Measurements from ENCODE around the gene BABAM2.
"Not testable (repeated sequence)": the region's sequence is repeated elsewhere in the genome, so short reads cannot be mapped to it uniquely, and the experiment has no call there.

Gene BABAM2

DNA sequence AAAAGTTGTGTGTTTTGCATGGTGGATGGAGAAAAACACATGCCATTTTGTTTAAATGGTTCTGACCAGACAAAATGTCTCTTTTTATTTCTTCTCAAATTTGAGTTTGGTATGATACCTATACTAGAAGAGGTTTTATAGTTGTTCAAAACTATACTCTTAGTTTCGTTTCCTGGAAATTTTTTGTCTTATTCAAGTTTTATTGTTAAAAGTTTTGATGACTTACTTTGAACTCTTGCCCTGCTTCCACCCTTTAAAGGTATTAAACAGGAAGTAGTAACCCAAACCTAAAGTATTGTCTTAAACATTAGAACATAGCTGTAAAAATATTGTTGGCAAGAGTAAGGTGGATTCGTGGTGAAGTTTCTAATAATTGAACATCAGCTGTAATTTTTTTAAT, 98.2 kb downstream of the BABAM2 start:
- no peak for DNase-seq

- no peak for DNase-seq
Measured at GRCh38 chr2:27989149-27989548, 98.6 kb downstream of the BABAM2 start.

GRCh38 chr2:27990030-27990590, 99.6 kb downstream of the BABAM2 start:
- DNase-seq = peak; percentile 58

GRCh38 chr2:27991146-27991545, 100.6 kb downstream of the BABAM2 start:
- DNase-seq = no peak

- no peak for DNase-seq
Measured at GRCh38 chr2:27992787-27993401, 102.4 kb downstream of the BABAM2 start.

DNA sequence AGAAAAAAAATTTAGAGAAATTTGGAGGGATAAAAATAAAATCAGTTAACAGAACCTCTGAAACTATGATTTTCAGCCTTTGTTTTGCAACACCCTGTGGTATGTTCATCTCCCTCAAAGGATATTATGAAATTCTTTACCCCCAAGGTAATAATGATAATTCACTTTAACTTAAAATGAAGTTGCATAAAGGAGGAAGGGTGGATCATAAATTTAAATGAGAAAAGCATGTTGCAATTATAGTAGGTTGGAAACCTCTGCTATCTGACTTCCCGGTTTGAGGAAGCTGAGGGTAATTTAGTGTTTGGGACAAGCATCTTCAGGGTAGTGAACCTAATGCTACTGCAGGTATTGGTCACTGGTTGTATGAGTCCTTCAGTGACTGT, 102.9 kb downstream of the BABAM2 start:
- DNase-seq = no peak

DNA sequence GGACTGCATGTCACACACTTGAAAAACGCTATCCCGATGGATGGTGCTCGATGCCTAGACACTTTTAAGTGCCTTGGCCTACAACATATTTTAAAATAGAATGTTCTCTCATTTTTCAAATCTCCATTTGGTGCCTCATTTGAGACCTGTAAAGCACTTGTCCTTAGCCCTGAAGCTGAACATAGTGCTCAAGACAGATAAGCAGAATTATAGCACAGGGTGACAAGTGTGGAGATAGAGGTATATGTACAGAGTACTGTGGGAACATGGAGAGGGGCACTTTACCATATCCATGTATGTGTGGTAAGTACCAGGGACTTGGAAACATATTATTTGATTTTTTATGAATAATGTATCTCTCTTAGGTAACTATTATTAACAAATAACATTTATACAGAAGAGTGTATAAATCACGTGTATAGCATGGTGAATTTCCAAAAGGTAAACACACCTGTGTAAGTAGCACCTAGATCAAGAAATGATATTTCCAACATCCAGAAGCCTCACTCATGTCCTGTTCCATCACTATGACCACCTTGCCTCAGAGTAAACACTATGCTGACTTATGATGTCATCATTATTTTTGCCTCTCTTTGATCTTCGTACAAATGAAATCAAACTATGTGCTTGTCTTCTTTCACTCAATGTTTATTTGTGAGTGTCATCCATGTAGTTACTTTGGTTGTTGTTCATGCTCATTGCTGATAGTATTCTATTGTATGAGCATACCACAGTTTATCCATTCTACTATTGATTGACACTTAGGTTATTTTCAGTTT, 103.6 kb downstream of the BABAM2 start:
- DNase-seq = no peak

DNA sequence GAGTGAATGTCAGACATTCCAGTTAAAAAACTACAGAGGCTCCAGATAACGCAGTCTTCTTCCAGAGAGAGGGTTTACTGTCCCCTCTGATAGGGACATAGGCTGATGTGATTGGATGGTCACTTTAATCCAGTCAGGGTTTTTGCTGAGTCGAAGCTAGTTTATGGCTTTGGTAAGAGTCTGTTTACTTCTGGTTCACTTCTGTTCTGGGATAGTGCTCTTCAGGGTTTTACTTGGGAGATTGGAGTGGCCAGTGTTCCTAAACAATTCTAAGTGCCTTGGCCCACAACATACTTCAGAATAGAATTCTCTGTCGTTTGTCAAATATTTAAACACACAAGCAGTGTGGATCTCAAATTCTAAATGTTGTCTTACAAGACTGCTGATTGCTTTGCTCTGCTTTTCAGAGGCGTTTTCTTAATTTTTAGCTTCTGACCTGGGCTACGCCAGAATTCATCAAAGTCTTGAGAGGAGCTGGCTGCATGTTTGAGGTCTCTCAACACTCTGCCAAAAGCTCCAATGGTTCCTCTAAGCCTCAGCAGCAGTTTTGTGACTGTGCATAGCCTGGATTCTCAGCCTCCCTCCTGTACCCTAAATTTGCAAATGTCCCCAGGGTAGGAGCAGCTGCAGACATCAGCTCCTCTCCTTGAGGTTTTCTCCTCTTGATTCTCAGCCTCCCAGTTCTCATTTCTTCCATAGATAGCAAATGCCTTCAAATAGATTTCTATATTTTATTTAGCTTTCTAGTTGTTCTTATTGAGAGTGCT, 105.8 kb downstream of the BABAM2 start:
- DNase-seq = no peak

DNA sequence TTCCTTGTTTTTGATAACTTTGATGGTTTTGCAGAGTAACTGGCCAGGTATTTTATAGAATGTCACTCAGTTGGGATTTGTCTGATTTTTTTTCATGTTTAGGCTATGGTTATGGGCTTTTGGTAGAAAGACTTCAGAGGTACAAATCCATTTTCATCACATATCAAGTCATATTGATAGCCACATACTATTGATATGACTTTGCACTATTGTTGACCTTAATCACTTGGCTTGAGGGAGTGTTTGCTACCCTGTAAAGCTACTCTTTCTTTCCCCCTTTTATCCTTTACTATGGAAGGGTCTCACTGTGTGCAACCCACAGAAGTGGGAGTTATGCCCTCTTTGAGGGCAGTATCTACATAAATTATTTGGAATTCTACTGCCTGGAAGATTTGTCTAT, 109.8 kb downstream of the BABAM2 start:
- no peak for DNase-seq

DNA sequence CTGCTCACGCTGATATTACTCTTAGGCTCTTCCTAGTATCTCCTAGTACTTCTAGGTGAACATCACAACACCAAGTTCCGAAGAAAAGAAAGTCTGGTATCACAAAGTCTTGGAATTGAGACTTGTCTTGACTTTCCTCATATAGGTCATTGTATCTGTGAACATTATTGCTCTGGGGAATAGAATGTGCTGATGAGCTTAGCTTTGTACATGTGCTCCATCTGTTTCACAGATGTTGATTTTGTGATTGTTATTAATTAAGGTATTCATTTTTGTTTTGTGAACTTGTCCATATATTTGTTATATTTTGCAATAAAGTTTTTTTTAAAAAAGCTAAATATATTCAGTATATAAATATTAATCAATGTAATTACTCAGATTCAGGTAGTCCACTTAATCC, 111.7 kb downstream of the BABAM2 start:
- no peak for DNase-seq

GRCh38 chr2:28004086-28004485, 113.6 kb downstream of the BABAM2 start:
- DNase-seq = no peak

DNA sequence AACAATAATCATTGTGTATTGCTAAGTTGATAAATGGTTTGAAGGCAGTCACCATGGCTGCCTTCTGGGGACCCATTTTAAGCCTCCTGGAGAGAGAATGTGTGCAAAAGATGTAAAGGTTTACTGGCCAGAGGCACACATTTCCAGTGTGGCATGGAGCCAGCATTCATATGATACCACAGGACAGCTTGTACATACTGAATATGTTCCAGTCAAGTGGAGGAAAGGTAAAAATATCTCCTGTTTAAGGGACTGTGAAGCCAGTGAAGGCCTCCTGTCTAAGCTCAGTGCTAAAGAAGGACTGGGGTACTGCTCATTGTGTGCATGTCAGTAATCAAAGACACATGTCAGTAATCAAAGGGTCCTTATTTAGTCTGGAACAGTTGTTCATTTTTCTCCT, 119.2 kb downstream of the BABAM2 start:
- no peak for DNase-seq

GRCh38 chr2:28011322-28011737, 120.8 kb downstream of the BABAM2 start:
- no peak for DNase-seq

DNA sequence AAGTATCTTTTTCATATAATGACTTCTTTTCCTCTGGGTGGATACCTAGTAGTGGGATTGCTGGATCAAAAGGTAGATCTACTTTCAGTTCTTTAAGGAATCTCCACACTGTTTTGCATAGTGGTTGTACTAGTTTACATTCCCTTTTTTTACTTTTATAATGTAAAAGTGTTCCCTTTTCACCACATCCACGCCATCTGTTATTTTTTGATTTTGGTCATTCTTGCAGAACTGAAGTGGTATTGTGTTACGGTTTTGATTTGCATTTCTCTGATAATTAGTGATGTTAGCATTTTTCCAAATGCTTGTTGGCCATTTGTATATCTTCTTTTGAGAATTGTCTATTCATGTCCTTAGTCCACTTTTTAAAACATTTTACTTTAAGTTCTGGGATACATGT, 127.9 kb downstream of the BABAM2 start:
- not testable (repeated sequence) for DNase-seq

DNA sequence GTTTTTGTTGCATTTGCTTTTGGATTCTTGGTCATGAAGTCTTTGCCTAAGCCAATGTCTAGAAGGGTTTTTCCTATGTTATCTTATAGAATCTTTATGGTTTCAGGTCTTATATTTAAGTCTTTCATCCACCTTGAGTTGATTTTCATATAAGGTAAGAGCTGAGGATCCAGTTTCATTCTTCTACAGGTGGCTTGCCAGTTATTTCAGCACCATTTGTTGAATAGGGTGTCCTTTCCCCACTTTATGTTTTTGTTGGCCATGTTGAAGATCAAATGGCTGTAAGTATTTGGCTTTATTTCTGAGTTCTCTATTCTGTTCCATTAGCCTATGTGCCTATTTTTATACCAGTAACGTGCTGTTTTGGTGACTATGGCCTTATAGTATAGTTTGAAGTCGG, 129.0 kb downstream of the BABAM2 start:
- DNase-seq = not testable (repeated sequence)

DNA sequence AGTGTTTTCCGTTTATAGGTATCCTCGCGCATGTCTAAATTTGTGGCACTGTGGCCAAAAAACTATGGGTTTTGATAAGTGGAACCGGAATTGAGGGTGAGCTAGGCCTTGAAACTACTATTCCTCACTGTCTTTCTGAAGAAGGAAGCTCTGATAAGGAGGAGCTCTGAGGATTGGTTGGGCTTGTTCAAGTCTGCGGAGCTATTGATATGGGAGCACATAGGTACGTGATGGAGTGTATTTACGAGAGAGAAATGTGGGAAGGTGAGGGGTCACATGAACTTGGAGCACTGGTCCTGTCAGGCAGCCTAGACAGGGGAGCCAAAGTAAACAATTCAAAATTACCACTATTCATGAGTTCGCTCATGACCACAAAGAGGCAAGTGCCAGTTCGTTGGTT, 131.4 kb downstream of the BABAM2 start:
- DNase-seq = no peak

GRCh38 chr2:28025123-28025522, 134.6 kb downstream of the BABAM2 start:
- no peak for DNase-seq

- not testable (repeated sequence) for DNase-seq
Measured at GRCh38 chr2:28026230-28026629, 135.7 kb downstream of the BABAM2 start.

GRCh38 chr2:28028025-28028424, 137.5 kb downstream of the BABAM2 start:
- DNase-seq = no peak

GRCh38 chr2:28030600-28030999, 140.1 kb downstream of the BABAM2 start:
- no peak for DNase-seq

- no peak for DNase-seq
Measured at GRCh38 chr2:28032816-28033215, 142.3 kb downstream of the BABAM2 start.

- DNase-seq = no peak
Measured at GRCh38 chr2:28034696-28035095, 144.2 kb downstream of the BABAM2 start.

DNA sequence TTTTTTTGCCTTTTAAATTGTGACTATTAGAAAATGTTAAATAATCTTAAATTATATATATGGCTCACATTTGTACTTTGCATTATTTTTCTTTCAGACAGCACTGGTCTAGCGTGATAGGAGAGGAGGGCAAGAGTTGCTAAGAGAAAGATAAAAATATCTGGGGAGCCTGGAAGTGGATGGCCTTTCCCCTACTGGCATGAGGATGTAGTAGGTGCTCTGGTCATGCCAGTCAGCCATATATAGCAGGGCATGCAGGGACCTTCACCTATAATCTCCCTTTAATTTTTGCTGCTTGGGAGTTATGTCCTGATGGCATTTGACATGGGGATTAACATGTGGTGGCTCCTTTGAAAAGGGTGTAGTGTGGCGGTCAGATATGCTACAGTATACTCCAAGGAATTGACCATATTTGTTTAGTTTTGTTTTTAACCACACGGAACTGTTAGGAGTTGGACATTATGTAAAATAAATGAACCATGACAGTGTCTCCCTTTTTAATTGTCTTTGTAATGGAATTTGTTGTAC, 144.7 kb downstream of the BABAM2 start:
- DNase-seq = peak; percentile 2

All from hematopoietic multipotent progenitor cell treated with erythropoietin and hydrocortisone succinate and interleukin-3 and kit ligand, for 8 days (in vitro differentiated cells).